ENCODE results near the gene KIAA2012.

The KIAA2012 gene

DNA sequence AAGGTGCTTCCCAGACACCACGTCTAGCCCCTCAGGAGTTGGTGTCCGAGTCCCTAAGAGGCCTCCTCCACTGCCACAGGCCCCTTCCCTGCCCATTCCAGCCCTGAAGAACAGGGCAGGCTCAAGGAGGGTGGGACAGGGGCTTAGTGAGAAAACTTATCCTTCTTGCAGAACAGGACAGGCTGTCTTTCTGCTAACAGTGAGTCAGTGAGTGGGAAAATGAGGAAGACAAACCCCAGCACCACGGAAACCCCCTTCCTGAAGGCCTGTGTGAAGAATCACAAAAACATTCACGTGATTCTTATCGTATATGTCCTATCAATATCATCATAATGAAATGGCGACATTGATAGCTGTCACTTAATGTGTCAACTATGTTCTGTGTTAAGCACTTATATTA, 29.6 kb upstream of the KIAA2012 start:
- DNase-seq (ENCODE audit: low spot score): no peak

DNA sequence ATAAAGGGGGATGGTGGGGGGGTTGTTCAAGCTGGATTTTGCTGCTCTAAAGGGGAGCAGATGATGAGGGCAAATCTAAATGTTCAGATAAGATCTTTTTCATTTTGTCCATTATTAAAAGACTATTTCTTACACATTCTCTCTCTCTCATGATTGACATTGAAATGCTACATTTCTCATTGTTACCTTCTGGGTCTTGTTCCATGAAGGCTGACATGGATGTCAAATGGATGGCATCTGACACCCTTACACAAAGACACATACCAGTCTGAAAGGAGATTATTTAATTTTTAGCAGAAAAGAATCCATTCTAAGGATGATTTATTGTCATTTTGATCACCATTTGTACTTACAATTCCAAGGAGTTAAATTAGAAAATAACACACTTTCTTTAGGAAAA, 28.3 kb upstream of the KIAA2012 start:
- DNase-seq (ENCODE audit: low spot score): no peak

DNA sequence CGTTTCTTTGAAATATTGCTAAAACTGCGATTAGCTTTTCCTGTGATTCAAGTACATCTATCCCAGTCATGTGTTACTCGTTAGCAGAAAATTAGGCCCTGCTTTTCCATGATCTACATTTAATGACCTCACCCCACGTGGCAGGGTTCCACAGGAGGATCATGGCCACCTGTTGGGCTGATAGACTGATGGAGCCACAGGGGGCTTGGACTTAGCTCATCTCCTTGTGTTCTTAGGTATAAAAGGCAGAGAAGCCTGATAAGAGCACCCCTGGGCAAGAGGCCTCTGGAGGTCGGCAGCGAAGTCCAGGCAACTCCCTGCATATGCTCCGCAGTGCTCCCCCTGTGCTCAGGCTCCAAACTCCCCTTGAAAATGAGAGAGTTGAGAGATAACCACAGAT, 26.5 kb upstream of the KIAA2012 start:
- no peak for DNase-seq (ENCODE audit: low spot score)

DNA sequence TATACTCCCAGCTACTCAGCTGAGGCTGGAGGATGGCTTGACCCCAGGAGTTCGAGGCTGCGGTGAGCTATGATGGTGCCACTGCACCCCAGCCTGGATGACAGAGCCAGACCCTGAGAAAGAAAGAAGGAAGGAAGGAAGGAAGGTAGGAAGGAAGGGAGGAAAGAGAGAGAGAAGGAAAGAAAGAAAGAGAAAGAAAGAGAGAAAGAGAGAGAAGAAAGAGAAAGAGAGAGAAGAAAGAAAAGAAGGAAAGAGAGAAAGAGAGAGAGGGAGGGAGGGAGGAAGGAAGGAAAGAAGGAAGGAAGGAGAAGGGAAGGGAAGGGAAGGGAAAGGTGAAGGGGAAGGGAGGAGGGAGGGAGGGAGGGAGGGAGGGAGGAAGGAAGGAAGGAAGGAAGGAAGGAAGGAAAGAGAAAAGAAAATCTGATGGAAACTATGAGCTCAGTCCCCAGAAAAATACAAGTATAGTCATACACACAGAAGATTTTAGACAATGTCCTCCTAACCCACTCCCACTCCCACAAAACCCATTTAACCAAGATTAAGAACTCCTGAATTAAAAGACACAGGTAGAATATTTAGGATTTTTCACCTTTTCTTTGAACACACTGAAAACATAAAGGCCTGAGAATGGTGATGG, 23.8 kb upstream of the KIAA2012 start:
- DNase-seq (ENCODE audit: low spot score): no peak

DNA sequence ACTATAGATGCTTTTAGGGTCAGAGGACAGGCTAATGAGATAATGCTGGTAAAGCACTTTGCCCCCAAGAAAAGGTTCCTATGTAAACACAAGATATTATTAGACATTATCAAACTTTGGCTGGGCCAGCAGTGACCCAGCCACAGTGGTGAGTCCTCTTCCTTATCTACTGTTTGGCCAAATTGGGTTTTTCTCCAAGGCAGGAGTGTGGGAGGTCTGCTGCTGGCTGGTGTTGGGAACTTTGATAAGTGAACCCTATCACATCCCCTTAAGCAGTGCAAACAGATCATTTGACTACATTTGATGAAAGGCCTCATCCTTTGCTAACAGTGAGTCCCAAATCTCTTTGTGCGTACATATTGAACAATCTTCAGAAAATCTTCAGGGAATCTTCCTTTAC, 23.2 kb upstream of the KIAA2012 start:
- DNase-seq (ENCODE audit: low spot score): no peak

DNA sequence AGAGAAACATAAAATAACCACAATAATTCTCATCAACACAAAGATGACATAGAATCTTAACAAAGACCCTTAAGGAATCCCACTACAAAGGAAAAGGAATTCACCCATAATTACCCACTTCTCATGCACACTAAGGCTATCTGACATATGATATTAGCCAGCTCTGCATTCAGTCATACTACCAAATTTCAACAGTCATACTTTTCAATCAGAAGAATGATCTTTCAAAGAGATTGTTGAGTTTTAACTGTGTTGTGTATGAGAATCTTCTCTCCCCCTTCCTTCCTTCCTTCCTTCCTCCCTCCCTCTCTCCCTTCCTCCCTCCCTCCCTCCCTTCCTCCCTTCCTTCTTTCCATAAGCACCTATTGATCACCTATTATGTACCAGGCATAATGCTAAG, 22.4 kb upstream of the KIAA2012 start:
- no peak for DNase-seq (ENCODE audit: low spot score)

DNA sequence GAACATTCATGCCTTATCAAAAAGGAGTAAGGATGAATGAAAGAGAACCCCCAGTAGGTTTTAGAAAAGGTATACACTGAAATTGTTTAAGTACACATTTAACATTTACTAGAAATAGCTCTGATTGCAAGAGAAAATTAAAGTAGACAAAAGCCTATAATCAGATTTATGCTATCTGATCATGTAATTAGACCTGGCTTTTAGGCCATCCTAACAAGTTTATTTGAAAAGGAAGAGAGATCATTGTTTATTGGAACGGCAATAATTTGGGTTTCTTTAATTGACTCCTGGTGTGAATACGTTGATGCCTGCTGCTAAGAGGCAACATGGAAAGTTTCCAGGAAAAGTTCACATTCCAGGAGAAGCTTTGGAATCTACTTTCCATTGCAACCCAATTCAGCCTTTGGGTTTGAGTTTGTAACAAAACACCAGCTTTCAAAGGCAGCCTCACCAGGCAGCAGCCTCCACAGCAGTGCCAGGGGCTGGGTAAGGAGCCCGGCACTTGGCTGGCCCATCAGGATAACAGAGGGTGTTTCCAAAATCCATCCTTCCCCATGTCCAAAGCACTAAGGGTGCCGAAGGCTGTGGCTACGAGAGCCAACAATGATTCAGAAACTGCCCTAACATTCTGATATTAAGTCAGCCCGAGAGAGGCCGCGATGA, 21.4 kb upstream of the KIAA2012 start:
- DNase-seq (ENCODE audit: low spot score): peak; percentile 25

DNA sequence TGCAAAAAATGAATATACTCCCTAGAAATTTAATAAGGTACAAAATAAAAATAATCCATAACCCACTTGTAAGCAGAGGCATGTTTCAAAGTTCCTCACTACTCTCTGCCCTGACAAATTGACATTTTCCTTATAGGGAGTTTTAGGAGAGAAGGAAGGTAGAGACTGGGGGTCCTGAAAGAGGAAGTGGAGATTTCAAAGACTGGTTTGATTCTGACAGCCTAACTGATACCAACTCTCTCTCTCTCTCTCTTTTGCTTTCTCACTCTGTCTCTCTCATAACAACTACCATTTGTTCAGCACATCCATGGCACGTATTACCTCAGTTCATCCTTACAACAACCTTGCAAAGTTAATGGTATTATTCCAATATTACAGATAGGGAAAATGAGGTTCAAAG, 20.8 kb upstream of the KIAA2012 start:
- no peak for DNase-seq (ENCODE audit: low spot score)

DNA sequence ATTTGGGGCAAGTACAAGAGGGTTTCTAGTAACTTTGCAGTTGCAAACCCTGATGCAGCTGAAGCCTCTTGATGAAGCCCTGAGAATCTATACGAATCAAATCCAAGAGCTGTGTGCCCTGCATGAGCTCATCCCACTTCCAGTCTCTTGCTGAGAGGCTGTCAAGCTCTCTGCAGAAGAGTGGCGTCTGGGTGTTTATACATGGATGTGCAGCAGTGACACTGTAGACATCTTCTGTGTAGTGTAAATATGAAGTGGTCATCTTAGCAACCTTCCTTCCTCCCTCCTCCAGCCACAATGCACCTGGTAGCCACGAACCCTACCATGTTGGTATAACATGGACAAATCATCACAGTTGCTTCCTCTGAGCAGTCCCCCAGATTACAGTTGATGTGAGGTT, 18.4 kb upstream of the KIAA2012 start:
- no peak for DNase-seq (ENCODE audit: low spot score)

DNA sequence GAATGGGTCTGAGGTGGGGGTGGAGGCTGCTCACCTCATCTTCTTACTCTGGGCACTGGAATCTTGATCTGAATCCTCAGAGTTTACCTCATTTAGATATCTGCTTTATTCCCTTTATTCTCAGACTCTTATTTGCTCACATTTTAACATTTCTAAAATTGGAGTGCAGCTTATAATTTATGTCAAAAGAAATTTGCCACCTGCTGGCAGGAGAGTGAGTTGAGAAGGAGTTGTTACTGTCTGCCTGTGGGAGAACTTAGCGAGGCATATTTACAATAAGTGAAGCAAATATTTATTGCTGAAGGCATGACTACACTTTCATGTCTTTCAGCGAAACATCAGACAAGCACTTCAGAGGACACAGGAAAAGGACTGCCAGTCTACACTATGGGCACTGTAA, 16.4 kb upstream of the KIAA2012 start:
- no peak for DNase-seq (ENCODE audit: low spot score)

DNA sequence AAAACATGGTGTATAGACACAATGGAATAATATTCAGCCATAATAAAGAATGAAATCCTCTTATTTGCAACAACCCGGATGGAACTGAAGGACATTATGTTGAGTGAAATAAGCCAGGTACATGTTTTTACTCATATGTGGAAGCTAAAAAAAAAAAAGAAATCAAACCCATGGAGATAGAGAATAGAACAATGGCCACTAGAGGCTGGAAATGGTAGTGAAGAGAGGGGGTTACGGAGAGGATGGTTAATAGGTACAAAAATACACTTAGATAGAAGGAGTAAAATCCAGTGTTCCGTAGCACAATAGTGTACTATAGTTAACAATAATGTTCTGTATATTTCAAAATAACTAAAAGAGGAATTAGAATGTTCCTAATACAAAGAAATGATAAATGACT, 12.8 kb upstream of the KIAA2012 start:
- no peak for DNase-seq (ENCODE audit: low spot score)

DNA sequence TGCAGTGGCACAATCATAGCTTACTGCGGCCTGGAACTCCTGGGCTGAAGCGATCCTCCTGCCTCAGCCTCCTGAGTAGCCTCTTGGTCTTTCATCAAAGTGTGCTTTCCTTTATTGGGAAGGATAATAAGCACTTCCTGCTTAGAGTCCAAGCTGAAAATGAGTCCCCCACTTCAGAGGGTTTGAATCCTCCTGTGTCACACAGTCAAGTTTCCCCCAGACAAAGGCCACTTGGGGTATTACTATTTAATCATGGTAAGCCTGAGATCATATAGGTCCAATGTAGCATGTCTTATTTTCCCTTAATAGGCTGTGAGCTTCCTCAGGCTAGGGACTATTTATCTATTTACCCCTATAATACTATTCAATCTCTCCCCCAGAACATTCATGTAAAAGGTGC, 11.4 kb upstream of the KIAA2012 start:
- DNase-seq (ENCODE audit: low spot score): no peak

DNA sequence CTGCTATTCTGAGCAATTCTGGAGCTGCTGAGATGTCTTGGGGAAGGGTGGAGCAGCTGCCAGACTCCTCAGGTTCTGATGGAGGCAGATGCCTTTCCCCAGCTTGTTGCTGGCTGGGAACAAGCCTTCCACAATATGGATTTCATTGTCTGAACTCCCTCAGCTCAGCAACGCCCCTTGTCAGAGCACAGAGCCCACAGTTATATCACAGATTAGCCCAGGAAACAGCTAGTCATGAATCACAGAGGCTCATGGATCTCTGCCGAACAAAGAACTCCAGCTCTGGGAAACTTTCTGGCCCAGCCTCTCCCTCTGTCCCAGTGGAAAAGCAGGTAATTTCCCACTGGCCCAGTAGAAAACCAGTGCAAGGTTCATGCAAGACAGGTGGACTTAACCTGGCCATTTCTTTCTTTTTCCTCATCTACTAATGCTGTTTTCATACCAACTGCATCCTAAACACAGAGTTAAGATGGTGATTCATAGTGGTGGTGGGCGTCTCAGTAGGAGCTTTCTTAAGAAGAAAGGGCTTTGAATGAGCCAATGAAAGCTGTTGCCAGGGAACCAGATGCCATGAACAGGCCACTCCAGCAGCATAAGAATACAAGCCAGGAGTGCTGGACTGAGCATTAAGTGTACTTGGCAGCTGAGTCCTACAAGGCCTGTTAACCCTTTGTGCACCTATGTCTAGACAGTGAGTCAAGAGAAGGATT, 8.7 kb upstream of the KIAA2012 start:
- DNase-seq (ENCODE audit: low spot score): peak; percentile 27

DNA sequence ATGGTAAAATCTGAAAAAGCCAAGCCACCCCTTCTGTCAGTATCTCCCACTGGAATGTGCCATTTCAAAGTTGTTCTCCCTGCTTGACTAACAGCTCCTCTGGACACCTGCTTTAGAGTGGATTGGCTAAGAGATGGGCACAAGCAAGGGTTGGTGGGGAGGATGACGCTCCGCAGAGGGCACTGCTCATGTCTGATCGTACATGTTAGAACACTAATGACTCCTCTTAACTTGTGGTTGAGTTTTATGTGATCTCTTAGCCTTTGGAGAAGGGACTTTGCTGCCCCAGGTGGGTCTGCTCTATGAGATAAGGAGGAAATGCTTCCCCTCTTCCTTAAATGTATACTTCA, 8.2 kb upstream of the KIAA2012 start:
- no peak for DNase-seq (ENCODE audit: low spot score)

DNA sequence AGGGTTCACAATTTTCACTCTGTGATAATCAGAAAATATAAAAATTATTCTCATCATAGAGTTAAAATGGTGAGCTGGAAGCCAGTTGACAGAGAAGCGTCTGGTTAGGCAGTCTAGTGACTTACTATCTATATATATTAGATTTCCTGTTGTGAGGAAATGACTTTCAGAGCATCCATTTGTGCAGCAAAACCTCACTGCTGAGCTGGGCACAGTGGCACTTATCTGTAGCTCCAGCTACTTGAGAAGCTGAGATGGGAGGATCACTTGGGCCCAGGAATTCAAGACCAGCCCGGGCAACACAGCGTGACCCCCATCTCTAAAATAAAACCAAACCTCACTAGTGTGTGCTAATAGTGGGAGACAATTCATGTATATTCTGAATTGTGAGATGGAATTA, 7.2 kb upstream of the KIAA2012 start:
- no peak for DNase-seq (ENCODE audit: low spot score)

DNA sequence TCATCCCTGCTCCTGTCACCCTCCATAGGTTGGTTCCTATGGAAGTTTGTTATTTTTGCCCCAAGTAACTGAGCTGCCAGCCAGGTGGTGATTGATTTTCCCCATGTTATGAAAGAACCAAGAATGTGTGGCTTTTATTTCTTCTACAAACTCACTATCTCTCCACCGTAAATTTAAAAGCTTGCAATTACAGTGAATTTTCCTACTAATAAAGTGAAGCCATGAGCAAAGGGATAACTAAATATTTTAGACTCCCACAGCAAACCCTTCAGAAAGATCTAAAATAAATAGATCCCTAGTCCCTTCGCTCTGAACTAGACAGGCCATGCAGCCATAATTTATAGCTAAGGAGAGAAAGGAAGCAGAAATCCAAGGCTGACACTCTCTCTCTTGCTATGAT, 6.2 kb upstream of the KIAA2012 start:
- no peak for DNase-seq (ENCODE audit: low spot score)

DNA sequence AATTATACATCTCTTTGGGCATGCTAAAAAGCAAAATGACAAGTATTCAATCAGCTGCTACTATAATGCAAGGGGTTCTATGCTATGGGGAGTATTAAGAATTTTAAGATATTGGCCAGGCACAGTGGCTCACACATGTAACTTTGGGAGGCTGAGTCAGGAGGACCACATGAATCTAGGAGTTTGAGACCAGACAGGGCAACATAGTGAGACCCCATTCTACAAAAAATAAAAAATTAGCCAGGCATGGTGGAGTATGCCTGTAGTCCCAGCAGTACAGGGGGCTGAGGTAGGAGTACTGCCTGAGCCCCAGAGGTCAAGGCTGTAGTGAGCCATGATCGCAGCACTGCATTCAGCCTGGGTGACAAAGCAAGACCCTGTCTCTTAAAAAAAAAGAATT, 5.5 kb upstream of the KIAA2012 start:
- no peak for DNase-seq (ENCODE audit: low spot score)

DNA sequence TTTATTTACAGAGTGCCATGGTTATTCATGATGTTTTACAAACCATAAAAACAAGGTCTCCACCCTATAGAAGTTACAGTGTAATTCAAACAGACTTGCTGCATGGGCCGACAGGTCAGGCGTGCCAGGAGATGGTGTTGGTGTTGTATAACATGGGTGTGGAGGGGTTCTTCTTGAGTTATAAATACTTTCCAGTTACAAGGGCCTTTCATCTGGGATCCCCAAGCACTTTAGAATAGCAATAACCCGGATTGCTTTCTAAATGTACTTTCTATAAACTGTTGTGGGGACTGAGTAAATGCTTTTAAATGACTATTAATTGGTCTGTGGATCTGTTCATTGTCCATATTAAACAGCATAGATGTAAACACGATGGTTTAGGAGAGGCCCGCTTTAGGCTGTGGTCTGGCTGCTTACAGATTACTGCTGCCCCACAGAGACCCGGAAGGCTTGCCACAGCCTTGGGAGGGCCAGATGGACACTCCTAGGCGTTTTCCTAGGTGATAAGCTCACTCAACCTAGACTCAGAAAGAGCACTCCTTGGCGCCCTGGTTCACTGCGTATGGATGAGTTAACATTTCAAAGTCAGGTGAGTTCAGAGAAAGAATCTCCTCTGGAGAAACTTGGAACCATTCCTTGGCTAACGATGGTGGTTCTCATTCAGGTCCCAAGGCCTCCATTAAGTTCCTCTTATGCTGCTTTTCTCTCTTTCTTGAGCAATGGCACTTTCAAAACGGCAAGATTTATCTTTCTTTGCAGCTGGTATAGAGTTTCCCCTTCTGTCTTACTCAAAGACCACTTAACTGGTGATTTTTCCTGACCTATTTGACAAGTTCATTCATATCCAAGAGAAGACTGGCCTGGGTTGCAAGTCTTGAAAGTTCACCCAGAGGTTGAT, 3.6 kb upstream of the KIAA2012 start:
- no peak for DNase-seq (ENCODE audit: low spot score)

DNA sequence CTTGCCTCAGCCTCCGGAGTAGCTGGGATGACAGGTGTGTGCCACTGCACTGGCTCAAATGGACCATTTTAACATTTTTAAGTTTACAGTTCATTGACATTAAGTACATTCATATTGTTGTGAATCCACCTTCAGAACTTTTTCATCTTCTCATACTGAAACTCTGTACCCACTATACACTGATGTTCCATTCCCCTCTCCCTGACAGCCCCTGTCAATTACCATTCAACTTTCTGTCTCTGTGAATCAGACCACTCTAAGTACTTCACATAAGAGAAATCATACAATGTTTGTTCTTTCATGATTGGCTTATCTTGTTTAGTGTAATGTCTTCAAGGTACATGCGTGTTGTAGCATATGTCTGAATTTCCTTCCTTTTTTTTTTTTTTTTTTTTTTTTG, 1.9 kb upstream of the KIAA2012 start:
- DNase-seq (ENCODE audit: low spot score): no peak

DNA sequence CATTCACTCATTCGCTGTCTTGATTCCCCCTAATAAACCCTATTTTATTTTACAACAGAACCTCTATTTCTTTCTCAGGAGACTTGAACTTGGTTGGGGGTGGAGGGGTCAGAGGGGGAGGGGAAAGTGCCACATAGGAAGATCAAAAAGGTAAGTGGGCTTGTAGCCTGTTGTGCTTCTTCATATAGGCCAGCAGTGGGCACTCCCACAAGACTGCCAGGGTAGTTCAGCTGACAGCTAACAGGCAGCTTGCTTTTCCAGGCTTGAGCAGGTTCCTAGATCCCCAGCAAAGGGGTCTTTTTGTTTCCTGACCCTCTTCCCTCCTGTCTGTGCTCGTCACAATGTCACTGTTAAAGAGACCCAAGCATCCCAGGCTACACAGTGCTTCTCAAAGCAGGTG, 829 bp upstream of the KIAA2012 start:
- no peak for DNase-seq (ENCODE audit: low spot score)

DNA sequence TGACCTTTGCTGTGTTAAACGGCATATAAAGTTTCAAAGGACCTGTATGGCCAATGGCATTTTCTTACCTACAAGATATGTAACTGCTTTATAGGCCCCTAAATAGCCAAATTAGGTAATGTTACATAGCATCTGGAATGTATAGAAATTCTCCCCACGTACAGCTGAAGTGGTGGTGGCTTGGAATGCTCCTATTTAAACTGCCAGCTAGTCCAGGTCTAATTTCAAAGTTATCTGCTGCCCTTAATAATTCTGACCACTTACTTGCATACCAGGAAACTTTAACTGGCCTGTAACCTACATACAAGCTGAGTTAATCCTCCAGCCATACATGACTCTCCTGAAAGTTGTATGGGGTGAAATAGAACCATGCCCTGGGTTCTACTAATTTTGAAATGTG, 1.3 kb downstream of the KIAA2012 start:
- no peak for DNase-seq (ENCODE audit: low spot score)

DNA sequence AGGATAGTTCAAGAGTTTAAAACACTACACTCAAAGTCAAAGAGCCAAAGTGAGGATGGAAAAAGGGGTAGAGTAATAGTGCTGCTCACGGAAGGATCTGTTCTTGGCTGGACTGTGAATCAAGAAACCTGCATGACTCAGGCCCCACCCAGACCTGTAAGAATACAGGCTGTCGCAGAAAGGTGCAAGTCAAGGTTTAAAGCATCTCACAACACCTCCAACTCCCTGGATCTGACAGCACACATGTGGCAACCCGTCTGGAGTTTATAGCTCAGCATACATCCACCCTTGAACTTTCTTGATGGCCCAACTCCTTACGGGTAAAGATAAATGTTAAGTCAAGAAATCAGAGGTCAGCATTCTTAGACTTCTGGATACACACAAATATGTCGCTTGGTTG, 6.3 kb downstream of the KIAA2012 start:
- no peak for DNase-seq (ENCODE audit: low spot score)

DNA sequence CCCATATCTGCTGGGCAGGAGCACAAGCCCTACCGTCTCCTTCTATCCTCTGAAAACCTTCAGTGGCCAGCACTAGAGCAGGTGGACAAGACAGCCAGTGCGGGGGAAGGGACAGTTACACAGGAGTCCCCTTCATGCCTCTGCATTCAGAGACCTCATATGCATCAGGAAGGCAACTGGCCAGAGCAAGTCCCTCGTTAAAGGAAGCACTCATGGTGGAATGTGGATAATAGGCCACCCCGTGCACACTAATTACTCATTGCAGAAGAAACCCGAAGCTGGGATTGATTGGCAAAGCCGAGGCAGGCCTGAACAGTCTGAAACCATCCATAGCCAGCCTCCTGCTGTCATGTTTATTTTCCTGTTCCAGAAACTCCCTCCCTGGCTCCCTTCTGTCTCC, 11.2 kb downstream of the KIAA2012 start:
- DNase-seq (ENCODE audit: low spot score): no peak
